GM12892 (cell line): ENCODE data around the gene UBE2H.

Source experiments
- POLR2A ChIP-seq: IDR thresholded peaks from 2 replicates; pipeline ENCODE4 v1.6.1; 2011; ENCODE audit warnings: low read depth, low read length, control low read depth
- TAF1 ChIP-seq: IDR thresholded peaks from 2 replicates; pipeline ENCODE4 v1.6.1; 2011; ENCODE audit warnings: low read depth, mild to moderate bottlenecking, control low read depth, low read length, borderline replicate concordance

GRCh38 chr7:129997285-129997684 lies 44.5 kb upstream of the UBE2H start:
- no peak for TF ChIP-seq POLR2A
- TF ChIP-seq TAF1 = no peak
